HCT116 (cell line): ENCODE data around the gene DENND1A. TPM values are rescaled to one million over a fixed set of nuclear protein-coding genes. Genes with fewer than 3 reads are reported as not detected.

Source experiments
- ATAC-seq: fragments of 200-7000 bp; cut with Tn5 transposase; 2 replicates; pipeline ENCODE4 v1.9.1; 2020; ENCODE audit warnings: mild to moderate bottlenecking, moderate library complexity
- BruUV-seq: library from RNA; stranded (reverse); fragments of 400-500 nt; replicated peaks from 2 replicates; lab custom pipeline; 2021; lab: Mats Ljungman, UMichigan
- CTCF ChIA-PET: fragments of 300-600 bp; sonication (Branson Sonifier 250); formaldehyde crosslinking; loops from one replicate; lab custom pipeline; 2021; ENCODE audit warnings: antibody characterized with exemption; lab: Charles Lee
- POLR2A ChIA-PET: fragments of 300-600, 350-600 bp; sonication (Branson Sonifier 250); formaldehyde crosslinking; loops from one replicate; lab custom pipeline; 2021; ENCODE audit warnings: antibody characterized with exemption; lab: Charles Lee
- RAD21 ChIA-PET, 2 experiments: fragments of 300-600 bp; sonication (Branson Sonifier 250); formaldehyde crosslinking; loops; one replicate each; lab custom pipeline; 2023; ENCODE audit warnings: low total read pairs in 2 of 2; ENCODE audit not compliant: uncharacterized antibody in 2 of 2, unreplicated experiment in 2 of 2, low non-redundant PET in 1 of 2; lab: Charles Lee
- DNase-seq: peaks from one replicate; pipeline ENCODE4 v3.0.0-alpha.2; 2010; ENCODE audit warnings: low read depth, low spot score
- H2AFZ ChIP-seq: fragments of 200-600 bp; shearing (Covaris generic), sonication (generic); 2 replicates; pipeline ENCODE4 v1.6.1; 2017; ENCODE audit warnings: low read depth, mixed run types, mixed read lengths, antibody characterized with exemption, low read length; ENCODE audit not compliant: poor library complexity, severe bottlenecking
- H3K27ac ChIP-seq: 2 replicates; pipeline ENCODE4 v1.5.1; 2012; ENCODE audit warnings: low read depth, low read length
- H3K27me3 ChIP-seq: fragments of 200-600 bp; sonication (generic); 2 replicates; pipeline ENCODE4 v1.6.1; 2016; ENCODE audit warnings: mixed run types, low read length, mixed read lengths; ENCODE audit not compliant: insufficient read depth
- H3K36me3 ChIP-seq, 2 experiments: fragments of 200-500 bp in 1 of 2; fragments of 200-600 bp in 1 of 2; sonication (Bioruptor generic) in 1 of 2; sonication (generic) in 1 of 2; 2 replicates each; pipeline versions ENCODE4 v1.5.1 to v1.6.1; 2014 to 2016; ENCODE audit warnings: low read length in 2 of 2, inconsistent platforms in 1 of 2, mixed read lengths in 1 of 2, mixed run types in 1 of 2; ENCODE audit not compliant: insufficient read depth in 2 of 2, control insufficient read depth in 1 of 2
- H3K4me1 ChIP-seq, 2 experiments: fragments of 200-600 bp in 1 of 2; sonication (generic) in 1 of 2; 2 replicates each; pipeline versions ENCODE4 v1.5.1 to v1.6.1; 2012 to 2017; ENCODE audit warnings: low read length in 2 of 2, inconsistent platforms in 1 of 2, mild to moderate bottlenecking in 1 of 2, mixed read lengths in 1 of 2, mixed run types in 1 of 2, moderate library complexity in 1 of 2; ENCODE audit not compliant: insufficient read depth in 2 of 2, control insufficient read depth in 1 of 2
- H3K4me2 ChIP-seq: fragments of 200-600 bp; sonication (generic); 2 replicates; pipeline ENCODE4 v1.6.1; 2017; ENCODE audit warnings: mixed run types, low read length, mixed read lengths
- H3K4me3 ChIP-seq, 2 experiments: fragments of 200-600 bp in 1 of 2; sonication (generic) in 1 of 2; replicated peaks in 1 of 2; 2 replicates each; pipeline ENCODE4 v1.5.1; 2011 to 2016; ENCODE audit warnings: low read length in 2 of 2, control low read depth in 1 of 2, low read depth in 1 of 2, mild to moderate bottlenecking in 1 of 2, mixed read lengths in 1 of 2, mixed run types in 1 of 2
- H3K79me2 ChIP-seq: fragments of 200-600 bp; sonication (generic); 2 replicates; pipeline ENCODE4 v1.6.1; 2017; ENCODE audit warnings: mild to moderate bottlenecking, mixed run types, low read length, moderate library complexity, mixed read lengths; ENCODE audit not compliant: insufficient read depth
- H3K9ac ChIP-seq: fragments of 200-600 bp; sonication (generic); 2 replicates; pipeline ENCODE4 v1.6.1; 2016; ENCODE audit warnings: low read length, mixed read lengths
- H3K9me2 ChIP-seq: fragments of 200-600 bp; sonication (generic), shearing (Covaris generic); 2 replicates; pipeline ENCODE4 v1.6.1; 2017; ENCODE audit warnings: mixed run types, mild to moderate bottlenecking, moderate library complexity; ENCODE audit not compliant: insufficient read depth
- H3K9me3 ChIP-seq, 2 experiments: fragments of 200-500 bp in 1 of 2; fragments of 200-600 bp in 1 of 2; sonication (Bioruptor generic) in 1 of 2; sonication (generic) in 1 of 2; 2 replicates each; pipeline ENCODE4 v1.6.1; 2014 to 2017; ENCODE audit warnings: low read length in 2 of 2, mixed read lengths in 2 of 2, inconsistent platforms in 1 of 2, low read depth in 1 of 2, mild to moderate bottlenecking in 1 of 2, mixed run types in 1 of 2, moderate library complexity in 1 of 2; ENCODE audit not compliant: control insufficient read depth in 1 of 2, insufficient read depth in 1 of 2
- H4K20me1 ChIP-seq: fragments of 200-600 bp; sonication (generic), shearing (Covaris generic); 2 replicates; pipeline ENCODE4 v1.6.1; 2017; ENCODE audit warnings: mixed run types, mild to moderate bottlenecking, moderate library complexity; ENCODE audit not compliant: insufficient read depth
- ATF3 ChIP-seq: IDR thresholded peaks from 2 replicates; pipeline ENCODE4 v1.6.1; 2012
- CBX3 ChIP-seq: IDR thresholded peaks from 2 replicates; pipeline ENCODE4 v1.6.1; 2012; ENCODE audit warnings: low read depth
- CEBPB ChIP-seq: IDR thresholded peaks from 2 replicates; pipeline ENCODE4 v1.6.1; 2012; ENCODE audit warnings: low read depth
- EGR1 ChIP-seq: IDR thresholded peaks from 2 replicates; pipeline ENCODE4 v1.6.1; 2012; ENCODE audit warnings: low read depth
- ELF1 ChIP-seq: IDR thresholded peaks from 2 replicates; pipeline ENCODE4 v1.6.1; 2012; ENCODE audit warnings: low read depth, borderline replicate concordance
- FOSL1 ChIP-seq: IDR thresholded peaks from 2 replicates; pipeline ENCODE4 v1.6.1; 2012; ENCODE audit warnings: low read depth
- MAX ChIP-seq: IDR thresholded peaks from 2 replicates; pipeline ENCODE4 v1.6.1; 2012
- POLR2A ChIP-seq: IDR thresholded peaks from 2 replicates; pipeline ENCODE4 v1.7.0; 2011; ENCODE audit warnings: borderline replicate concordance; ENCODE audit not compliant: insufficient read depth, insufficient read length; ENCODE audit errors: extremely low read depth
- POLR2AphosphoS5 ChIP-seq: IDR thresholded peaks from 2 replicates; pipeline ENCODE4 v1.6.1; 2011; ENCODE audit warnings: mild to moderate bottlenecking, low read depth, low read length, moderate library complexity
- REST ChIP-seq: IDR thresholded peaks from 2 replicates; pipeline ENCODE4 v1.6.1; 2012; ENCODE audit warnings: low read depth
- SP1 ChIP-seq: IDR thresholded peaks from 2 replicates; pipeline ENCODE4 v1.6.1; 2012; ENCODE audit warnings: low read depth
- SRF ChIP-seq: IDR thresholded peaks from 2 replicates; pipeline ENCODE4 v1.6.1; 2012; ENCODE audit warnings: low read depth
- TCF7L2 ChIP-seq: IDR thresholded peaks from 2 replicates; pipeline ENCODE4 v1.7.0; 2011; ENCODE audit warnings: borderline replicate concordance, inconsistent platforms; ENCODE audit not compliant: insufficient read depth, insufficient read length; ENCODE audit errors: extremely low read depth
- YY1 ChIP-seq: IDR thresholded peaks from 2 replicates; pipeline ENCODE4 v1.6.1; 2011; ENCODE audit warnings: low read length, low read depth, moderate library complexity, mild to moderate bottlenecking; ENCODE audit not compliant: insufficient replicate concordance; ENCODE audit errors: extremely low read depth
- intact Hi-C: fragments of 100-400 bp; cut with micrococcal nuclease; formaldehyde crosslinking; loops from 2 replicates; pipeline ENCODE4 v1.10.0; 2022
- total RNA-seq: library from RNA; stranded (reverse); gene quantifications from one replicate; pipeline ENCODE4 v1.2.1, GENCODE V29; 2021; ENCODE audit not compliant: unreplicated experiment
- TF ChIP-seq, protein P1 (sequence below), 3 experiments: fragments of 200-600 bp in 1 of 3; sonication (generic) in 1 of 3; IDR thresholded peaks in 2 of 3; conservative IDR thresholded peaks in 1 of 3; 2 replicates each; pipeline ENCODE4 v1.5.1; 2012 to 2017; ENCODE audit warnings: low read depth in 2 of 3, low read length in 2 of 3, antibody characterized with exemption in 1 of 3, borderline replicate concordance in 1 of 3, control low read depth in 1 of 3, mild to moderate bottlenecking in 1 of 3, mixed read lengths in 1 of 3, mixed run types in 1 of 3, moderate library complexity in 1 of 3; ENCODE audit not compliant: insufficient read depth in 1 of 3

Gene DENND1A
- total RNA-seq, 1 experiment from 2014 or later, result 33.0 TPM

DNA sequence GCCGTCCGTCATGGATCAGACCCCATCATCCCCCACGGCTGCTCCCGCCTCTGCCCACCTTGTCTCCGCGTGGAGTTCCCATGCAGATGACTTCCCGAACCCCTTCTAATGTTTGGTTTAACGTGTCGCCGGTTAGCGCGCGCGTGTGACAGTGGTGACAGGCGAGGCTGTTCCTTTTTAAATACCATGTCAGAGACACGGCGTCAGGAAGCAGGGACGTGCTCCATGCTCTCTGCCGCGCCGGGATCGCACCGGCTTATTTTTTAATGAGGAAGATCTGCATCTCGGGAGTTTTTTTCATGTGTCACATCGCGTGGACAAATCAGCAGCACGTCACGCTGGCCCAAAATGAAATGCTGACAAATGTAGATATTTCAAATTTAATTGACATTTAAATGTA is 538.0 kb downstream of the DENND1A start (continued):
- no peak for TF ChIP-seq YY1
- no peak for TF ChIP-seq SRF
- no peak for TF ChIP-seq POLR2AphosphoS5
- no peak for TF ChIP-seq REST

DNA sequence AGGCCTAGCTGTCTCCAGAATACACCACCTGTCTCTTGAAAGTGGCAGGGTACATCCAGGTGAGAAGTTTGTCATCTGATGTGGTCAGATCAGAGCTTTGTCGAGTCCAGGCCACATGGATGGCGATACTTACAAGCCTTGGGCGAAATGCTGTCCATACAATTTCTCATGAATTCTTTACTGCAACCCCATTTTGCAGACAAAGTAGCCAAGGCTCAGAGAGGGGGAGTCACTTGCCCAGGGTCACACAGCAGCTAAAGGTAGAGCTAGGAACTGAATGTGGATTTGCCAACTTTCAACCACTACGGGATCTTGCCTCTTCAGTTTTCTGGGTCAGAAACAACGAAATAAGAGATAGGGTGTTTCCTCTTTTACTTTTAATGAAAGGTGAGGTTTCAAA is 538.7 kb downstream of the DENND1A start:
- no peaks in the 10 kb centered on the region for H3K9me2 ChIP-seq
- POLR2A ChIA-PET, result no interaction called here
- H3K9ac ChIP-seq, result no peak overlapping the region
- no peaks in the 10 kb centered on the region for H4K20me1 ChIP-seq
- no peaks in the 10 kb centered on the region for H3K27me3 ChIP-seq
- TF ChIP-seq FOSL1 (no peak), ELF1 (no peak), EGR1 (no peak), TCF7L2 (no peak), ATF3 (no peak), SP1 (no peak), MAX (no peak), CBX3 (no peak), POLR2A (no peak), CEBPB (no peak)
- TF ChIP-seq, protein P1, sequence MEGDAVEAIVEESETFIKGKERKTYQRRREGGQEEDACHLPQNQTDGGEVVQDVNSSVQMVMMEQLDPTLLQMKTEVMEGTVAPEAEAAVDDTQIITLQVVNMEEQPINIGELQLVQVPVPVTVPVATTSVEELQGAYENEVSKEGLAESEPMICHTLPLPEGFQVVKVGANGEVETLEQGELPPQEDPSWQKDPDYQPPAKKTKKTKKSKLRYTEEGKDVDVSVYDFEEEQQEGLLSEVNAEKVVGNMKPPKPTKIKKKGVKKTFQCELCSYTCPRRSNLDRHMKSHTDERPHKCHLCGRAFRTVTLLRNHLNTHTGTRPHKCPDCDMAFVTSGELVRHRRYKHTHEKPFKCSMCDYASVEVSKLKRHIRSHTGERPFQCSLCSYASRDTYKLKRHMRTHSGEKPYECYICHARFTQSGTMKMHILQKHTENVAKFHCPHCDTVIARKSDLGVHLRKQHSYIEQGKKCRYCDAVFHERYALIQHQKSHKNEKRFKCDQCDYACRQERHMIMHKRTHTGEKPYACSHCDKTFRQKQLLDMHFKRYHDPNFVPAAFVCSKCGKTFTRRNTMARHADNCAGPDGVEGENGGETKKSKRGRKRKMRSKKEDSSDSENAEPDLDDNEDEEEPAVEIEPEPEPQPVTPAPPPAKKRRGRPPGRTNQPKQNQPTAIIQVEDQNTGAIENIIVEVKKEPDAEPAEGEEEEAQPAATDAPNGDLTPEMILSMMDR (IDR thresholded peaks at IDR 0.05 in 2 of 3, conservative IDR thresholded peaks at IDR 0.05 in 1 of 3; ENCODE audit: borderline replicate concordance in 1 of 3, insufficient read depth in 1 of 3, low read depth in 2 of 3, low read length in 2 of 3), result no peak
- no peak for DNase-seq
- no peaks in the 10 kb centered on the region for H3K4me1 ChIP-seq
- H3K4me3 ChIP-seq, result no peak overlapping the region
- H3K79me2 ChIP-seq, result no peaks in the 10 kb centered on the region
- no TSS peak for BruUV-seq
- H3K27ac ChIP-seq, result no peak overlapping the region
- ATAC-seq, result no peak
- no peak overlapping the region for H3K4me2 ChIP-seq
- RAD21 ChIA-PET, result no interaction called here
- H3K36me3 ChIP-seq, result no peaks in the 10 kb centered on the region
- intact Hi-C loops, result no loop called here
- no peak overlapping the region for H2AFZ ChIP-seq
- H3K9me3 ChIP-seq, result no peaks in the 10 kb centered on the region
- CTCF ChIA-PET, result no interaction called here
